ENCODE results near the gene PARD3B. TPM values are rescaled to one million over a fixed set of nuclear protein-coding genes. Genes with fewer than 3 reads are reported as not detected.

Gene PARD3B
- total RNA-seq, 2 donors from 2014 or later: 0.52 TPM; not detected in 1

GRCh38 chr2:204692790-204693189 is 147.5 kb downstream of the PARD3B start:
- Mint-ChIP-seq H3K27me3 (peaks cover 0 to 2% of the 10 kb centered on the region in 2 donors), H3K4me3 (no peak overlapping the region), H3K36me3 (no peaks in the 10 kb centered on the region), H3K27ac (no peak overlapping the region), H3K4me1 (ENCODE audit: low read depth in 2 of 2) (no peaks in the 10 kb centered on the region), H3K9me3 (peaks cover 3% of the 10 kb centered on the region)
- no peak for ATAC-seq
- no peak for DNase-seq (ENCODE audit: low spot score)

- DNase-seq (ENCODE audit: low spot score): no peak
- no peak overlapping the region for H3K4me3 Mint-ChIP-seq
- H3K36me3 Mint-ChIP-seq: no peaks in the 10 kb centered on the region
- peaks cover 0 to 2% of the 10 kb centered on the region in 2 donors for H3K27me3 Mint-ChIP-seq
- peaks cover 3% of the 10 kb centered on the region for H3K9me3 Mint-ChIP-seq
- ATAC-seq: no peak
- no peaks in the 10 kb centered on the region for H3K4me1 Mint-ChIP-seq (ENCODE audit: low read depth in 2 of 2)
- no peak overlapping the region for H3K27ac Mint-ChIP-seq
Observed at GRCh38 chr2:204693262-204693661, 148.0 kb downstream of the PARD3B start.

- no peaks in the 10 kb centered on the region for H3K36me3 Mint-ChIP-seq
- peaks cover 3% of the 10 kb centered on the region for H3K9me3 Mint-ChIP-seq
- peaks cover 0 to 2% of the 10 kb centered on the region in 2 donors for H3K27me3 Mint-ChIP-seq
- H3K27ac Mint-ChIP-seq: no peak overlapping the region
- ATAC-seq (no peak), DNase-seq (ENCODE audit: low spot score) (no peak)
- no peak overlapping the region for H3K4me3 Mint-ChIP-seq
- no peaks in the 10 kb centered on the region for H3K4me1 Mint-ChIP-seq (ENCODE audit: low read depth in 2 of 2)
Observed at GRCh38 chr2:204695506-204695905, 150.2 kb downstream of the PARD3B start.

- Mint-ChIP-seq H3K27me3 (peaks cover 0 to 2% of the 10 kb centered on the region in 2 donors), H3K36me3 (no peaks in the 10 kb centered on the region), H3K4me3 (no peak overlapping the region), H3K4me1 (ENCODE audit: low read depth in 2 of 2) (no peaks in the 10 kb centered on the region), H3K9me3 (peaks cover 3% of the 10 kb centered on the region), H3K27ac (no peak overlapping the region)
- ATAC-seq (no peak), DNase-seq (ENCODE audit: low spot score) (no peak)
Observed at GRCh38 chr2:204696124-204696523, 150.8 kb downstream of the PARD3B start.

GRCh38 chr2:204705243-204705932 is 160.1 kb downstream of the PARD3B start:
- Mint-ChIP-seq H3K27me3 (peaks cover 0 to 3% of the 10 kb centered on the region in 2 donors), H3K9me3 (no peaks in the 10 kb centered on the region), H3K27ac (no peak overlapping the region), H3K4me3 (no peak overlapping the region), H3K4me1 (ENCODE audit: low read depth in 2 of 2) (no peaks in the 10 kb centered on the region), H3K36me3 (no peaks in the 10 kb centered on the region)
- DNase-seq (ENCODE audit: low spot score): no peak
- ATAC-seq: no peak

- H3K27me3 Mint-ChIP-seq: peaks cover 0 to 3% of the 10 kb centered on the region in 2 donors
- ATAC-seq (no peak), DNase-seq (ENCODE audit: low spot score) (no peak)
- no peaks in the 10 kb centered on the region for H3K36me3 Mint-ChIP-seq
- no peaks in the 10 kb centered on the region for H3K9me3 Mint-ChIP-seq
- H3K27ac Mint-ChIP-seq: no peak overlapping the region
- no peak overlapping the region for H3K4me3 Mint-ChIP-seq
- no peaks in the 10 kb centered on the region for H3K4me1 Mint-ChIP-seq (ENCODE audit: low read depth in 2 of 2)
Observed at GRCh38 chr2:204706939-204707338, 161.7 kb downstream of the PARD3B start.

- H3K4me1 Mint-ChIP-seq (ENCODE audit: low read depth in 2 of 2): no peaks in the 10 kb centered on the region
- ATAC-seq (no peak), DNase-seq (ENCODE audit: low spot score) (no peak)
- H3K27ac Mint-ChIP-seq: no peak overlapping the region
- H3K36me3 Mint-ChIP-seq: no peaks in the 10 kb centered on the region
- H3K9me3 Mint-ChIP-seq: no peaks in the 10 kb centered on the region
- H3K4me3 Mint-ChIP-seq: no peak overlapping the region
- H3K27me3 Mint-ChIP-seq: no peaks in the 10 kb centered on the region
Observed at GRCh38 chr2:204713211-204713610, 167.9 kb downstream of the PARD3B start.

GRCh38 chr2:204715361-204715760 is 170.1 kb downstream of the PARD3B start:
- ATAC-seq (no peak), DNase-seq (ENCODE audit: low spot score) (no peak)
- H3K9me3 Mint-ChIP-seq: no peaks in the 10 kb centered on the region

GRCh38 chr2:204717591-204717990 is 172.3 kb downstream of the PARD3B start:
- Mint-ChIP-seq H3K9me3 (no peaks in the 10 kb centered on the region), H3K27ac (no peak overlapping the region), H3K36me3 (no peaks in the 10 kb centered on the region), H3K4me3 (no peak overlapping the region), H3K4me1 (ENCODE audit: low read depth in 2 of 2) (no peaks in the 10 kb centered on the region), H3K27me3 (no peaks in the 10 kb centered on the region)
- DNase-seq (ENCODE audit: low spot score) (no peak), ATAC-seq (no peak)

More at GRCh38 chr2:204715361-204715760, 170.1 kb downstream of the PARD3B start:
- Mint-ChIP-seq H3K4me3 (no peak overlapping the region), H3K4me1 (ENCODE audit: low read depth in 2 of 2) (no peaks in the 10 kb centered on the region), H3K36me3 (no peaks in the 10 kb centered on the region), H3K27me3 (no peaks in the 10 kb centered on the region), H3K27ac (no peak overlapping the region)

GRCh38 chr2:204718607-204719006 is 173.3 kb downstream of the PARD3B start:
- Mint-ChIP-seq H3K4me3 (no peak overlapping the region), H3K36me3 (no peaks in the 10 kb centered on the region), H3K9me3 (peaks cover 3% of the 10 kb centered on the region), H3K27me3 (no peaks in the 10 kb centered on the region), H3K27ac (no peak overlapping the region), H3K4me1 (ENCODE audit: low read depth in 2 of 2) (no peaks in the 10 kb centered on the region)
- no peak for DNase-seq (ENCODE audit: low spot score)
- no peak for ATAC-seq

- ATAC-seq: no peak
- Mint-ChIP-seq H3K36me3 (no peaks in the 10 kb centered on the region), H3K27ac (no peak overlapping the region), H3K9me3 (peaks cover 6% of the 10 kb centered on the region), H3K4me3 (no peak overlapping the region), H3K4me1 (ENCODE audit: low read depth in 2 of 2) (no peaks in the 10 kb centered on the region), H3K27me3 (peaks cover 0 to 3% of the 10 kb centered on the region in 2 donors)
- no peak for DNase-seq (ENCODE audit: low spot score)
Observed at GRCh38 chr2:204720874-204721273, 175.6 kb downstream of the PARD3B start.

- no peak for DNase-seq (ENCODE audit: low spot score)
- Mint-ChIP-seq H3K9me3 (peaks cover 8% of the 10 kb centered on the region), H3K27ac (no peak overlapping the region), H3K36me3 (no peaks in the 10 kb centered on the region), H3K4me1 (ENCODE audit: low read depth in 2 of 2) (no peaks in the 10 kb centered on the region), H3K4me3 (no peak overlapping the region), H3K27me3 (peaks cover 0 to 3% of the 10 kb centered on the region in 2 donors)
- ATAC-seq: no peak
Observed at GRCh38 chr2:204722207-204722606, 176.9 kb downstream of the PARD3B start.

- H3K36me3 Mint-ChIP-seq: no peaks in the 10 kb centered on the region
- peaks cover 0 to 3% of the 10 kb centered on the region in 2 donors for H3K27me3 Mint-ChIP-seq
- DNase-seq (ENCODE audit: low spot score): no peak
Observed at GRCh38 chr2:204722691-204723090, 177.4 kb downstream of the PARD3B start.

GRCh38 chr2:204725693-204726360 is 180.6 kb downstream of the PARD3B start:
- DNase-seq (ENCODE audit: low spot score) (no peak), ATAC-seq (no peak)

More at GRCh38 chr2:204722691-204723090, 177.4 kb downstream of the PARD3B start:
- H3K4me3 Mint-ChIP-seq: no peak overlapping the region
- no peak overlapping the region for H3K27ac Mint-ChIP-seq
- H3K4me1 Mint-ChIP-seq (ENCODE audit: low read depth in 2 of 2): no peaks in the 10 kb centered on the region
- no peak for ATAC-seq
- H3K9me3 Mint-ChIP-seq: peaks cover 13% of the 10 kb centered on the region

More at GRCh38 chr2:204725693-204726360, 180.6 kb downstream of the PARD3B start:
- Mint-ChIP-seq H3K36me3 (no peaks in the 10 kb centered on the region), H3K4me3 (no peak overlapping the region), H3K27ac (no peak overlapping the region), H3K4me1 (ENCODE audit: low read depth in 2 of 2) (no peaks in the 10 kb centered on the region), H3K27me3 (peaks cover 0 to 3% of the 10 kb centered on the region in 2 donors), H3K9me3 (peaks cover 17% of the 10 kb centered on the region)

All from natural killer cell treated with Interleukin-12 subunit alpha and Interleukin-12 subunit beta and Interleukin-15 and Interleukin-18, amount 100 ng/mL, for 72 hours (primary cell).